Keratinocyte (primary cell): ENCODE data around the gene POLR2C. TPM values are rescaled to one million over a fixed set of nuclear protein-coding genes. Genes with fewer than 3 reads are reported as not detected.

Experiments
- DNase-seq: peaks from one replicate; pipeline ENCODE4 v3.0.0-alpha.2; 2011; ENCODE audit warnings: low read depth, missing footprints, low spot score
- FAIRE-seq: peaks from 2 replicates; lab custom pipeline; 2011; peaks lifted over from hg19 to GRCh38; lab: Jason Lieb, UNC
- H2AFZ ChIP-seq: 2 replicates; pipeline ENCODE4 v1.6.0; 2012; ENCODE audit warnings: low read length, control low read depth, inconsistent platforms; ENCODE audit not compliant: control insufficient read depth
- H3K27ac ChIP-seq: 2 replicates; pipeline ENCODE4 v1.5.1; 2011; ENCODE audit warnings: low read length; ENCODE audit not compliant: control insufficient read depth, insufficient read depth
- H3K27me3 ChIP-seq: 3 replicates; pipeline ENCODE4 v1.6.0; 2011; ENCODE audit warnings: low read length; ENCODE audit not compliant: control insufficient read depth, insufficient read depth; ENCODE audit errors: extremely low read depth
- H3K36me3 ChIP-seq, 2 experiments: 2 replicates in 1 of 2; 3 replicates in 1 of 2; pipeline ENCODE4 v1.5.1; 2011; ENCODE audit warnings: low read length in 2 of 2, mild to moderate bottlenecking in 1 of 2; ENCODE audit not compliant: control insufficient read depth in 2 of 2, insufficient read depth in 2 of 2; ENCODE audit errors: extremely low read depth in 1 of 2
- H3K4me1 ChIP-seq: 3 replicates; pipeline ENCODE4 v1.5.1; 2011; ENCODE audit warnings: low read length; ENCODE audit not compliant: control insufficient read depth, insufficient read depth; ENCODE audit errors: extremely low read depth
- H3K4me2 ChIP-seq: 3 replicates; pipeline ENCODE4 v1.6.0; 2011; ENCODE audit warnings: low read depth, low read length; ENCODE audit not compliant: control insufficient read depth, insufficient read depth; ENCODE audit errors: extremely low read depth
- H3K4me3 ChIP-seq, 3 experiments: fragments of 200-600 bp in 1 of 3; sonication (generic) in 1 of 3; 2 replicates in 2 of 3; 3 replicates in 1 of 3; pipeline ENCODE4 v1.5.1; 2011 to 2016; ENCODE audit warnings: low read length in 3 of 3, mild to moderate bottlenecking in 3 of 3, control low read depth in 2 of 3, inconsistent platforms in 1 of 3, low read depth in 1 of 3, mixed read lengths in 1 of 3, mixed run types in 1 of 3, moderate library complexity in 1 of 3; ENCODE audit not compliant: control insufficient read depth in 2 of 3, insufficient read depth in 2 of 3; ENCODE audit errors: extremely low read depth in 1 of 3
- H3K79me2 ChIP-seq: 2 replicates; pipeline ENCODE4 v1.6.0; 2012; ENCODE audit warnings: low read length; ENCODE audit not compliant: control insufficient read depth, insufficient read depth
- H3K9ac ChIP-seq: 3 replicates; pipeline ENCODE4 v1.6.0; 2011; ENCODE audit warnings: low read length; ENCODE audit not compliant: control insufficient read depth, insufficient read depth; ENCODE audit errors: extremely low read depth
- H3K9me1 ChIP-seq: 3 replicates; pipeline ENCODE4 v1.6.0; 2011; ENCODE audit warnings: low read length; ENCODE audit not compliant: control insufficient read depth, insufficient read depth; ENCODE audit errors: extremely low read depth
- H3K9me3 ChIP-seq: 2 replicates; pipeline ENCODE4 v1.5.1; 2012; ENCODE audit warnings: low read depth, low read length; ENCODE audit not compliant: control insufficient read depth
- H4K20me1 ChIP-seq: 3 replicates; pipeline ENCODE4 v1.6.0; 2011; ENCODE audit warnings: low read length; ENCODE audit not compliant: control insufficient read depth, insufficient read depth; ENCODE audit errors: extremely low read depth
- EZH2 ChIP-seq: IDR thresholded peaks from one replicate; pipeline ENCODE4 v1.6.1; 2012; ENCODE audit warnings: inconsistent platforms, mild to moderate bottlenecking, low read length, moderate library complexity
- dilution Hi-C: fragments of 300-500 bp; cut with MboI; formaldehyde crosslinking; loops from one replicate; pipeline ENCODE4 v1.7.0; 2020; ENCODE audit warnings: low sequenced_read_pairs; ENCODE audit not compliant: extremely low pct_ligation_motif_present
- polyA plus RNA-seq, 5 experiments: library from polyadenylated mRNA; depleted of rRNA in 3 of 5; stranded (reverse) in 3 of 5; stranded (forward) in 1 of 5; unstranded in 1 of 5; fragments of >200 nt; gene quantifications; 1 replicate in 1 of 5; 2 replicates in 3 of 5; 3 replicates in 1 of 5; pipeline versions ENCODE4 v1.2.1 to v1.2.3, GENCODE V29; 2011 to 2012; ENCODE audit warnings: missing spikeins in 2 of 5, low read depth in 1 of 5, low replicate concordance in 1 of 5
- TF ChIP-seq, protein P1 (sequence below), 3 experiments: IDR thresholded peaks in 1 of 3; conservative IDR thresholded peaks in 1 of 3; optimal IDR thresholded peaks in 1 of 3; 2 replicates in 2 of 3; 3 replicates in 1 of 3; pipeline versions ENCODE3 to v1.5.1; 2011; ENCODE audit warnings: low read length in 3 of 3, mild to moderate bottlenecking in 3 of 3, moderate library complexity in 2 of 3, control low read depth in 1 of 3, inconsistent platforms in 1 of 3; ENCODE audit not compliant: insufficient read depth in 2 of 3; ENCODE audit errors: extremely low read depth in 1 of 3

POLR2C gene
- polyA plus RNA-seq, 1 donor (not counting 4 experiments of a cell fraction or from before 2014, with no cell fraction given): 74.6 TPM

DNA sequence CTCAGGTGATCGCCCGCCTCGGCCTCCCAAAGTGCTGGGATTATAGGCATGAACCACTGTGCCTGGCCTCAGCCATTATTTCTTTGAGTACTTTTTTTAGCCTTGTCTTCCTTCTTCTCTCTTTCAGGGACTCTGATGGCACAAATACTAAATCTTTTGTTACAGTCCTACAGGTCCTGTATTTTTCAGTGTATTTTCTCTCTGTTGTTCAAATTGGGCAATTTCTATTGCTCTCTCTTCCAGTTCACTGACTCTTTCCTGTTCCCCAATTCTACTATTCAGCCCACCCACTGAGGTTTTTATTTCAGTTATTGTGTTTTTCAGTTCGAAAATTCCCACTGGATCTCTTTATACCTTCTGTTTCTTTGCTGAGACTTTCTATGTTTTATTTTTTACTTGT lies 31.3 kb downstream of the POLR2C start:
- H3K27ac ChIP-seq: no peak overlapping the region
- H3K4me2 ChIP-seq: no peak overlapping the region
- DNase-seq (no peak), FAIRE-seq (no peak)
- H3K9ac ChIP-seq: no peak overlapping the region
- H3K9me3 ChIP-seq: no peaks in the 10 kb centered on the region
- H3K4me3 ChIP-seq: no peak overlapping the region
- no peaks in the 10 kb centered on the region for H3K4me1 ChIP-seq
- H3K79me2 ChIP-seq: no peaks in the 10 kb centered on the region
- H4K20me1 ChIP-seq: no peaks in the 10 kb centered on the region
- no peak overlapping the region for H2AFZ ChIP-seq
- no peaks in the 10 kb centered on the region for H3K36me3 ChIP-seq
- dilution Hi-C loops: no loop called here
- TF ChIP-seq, protein P1, sequence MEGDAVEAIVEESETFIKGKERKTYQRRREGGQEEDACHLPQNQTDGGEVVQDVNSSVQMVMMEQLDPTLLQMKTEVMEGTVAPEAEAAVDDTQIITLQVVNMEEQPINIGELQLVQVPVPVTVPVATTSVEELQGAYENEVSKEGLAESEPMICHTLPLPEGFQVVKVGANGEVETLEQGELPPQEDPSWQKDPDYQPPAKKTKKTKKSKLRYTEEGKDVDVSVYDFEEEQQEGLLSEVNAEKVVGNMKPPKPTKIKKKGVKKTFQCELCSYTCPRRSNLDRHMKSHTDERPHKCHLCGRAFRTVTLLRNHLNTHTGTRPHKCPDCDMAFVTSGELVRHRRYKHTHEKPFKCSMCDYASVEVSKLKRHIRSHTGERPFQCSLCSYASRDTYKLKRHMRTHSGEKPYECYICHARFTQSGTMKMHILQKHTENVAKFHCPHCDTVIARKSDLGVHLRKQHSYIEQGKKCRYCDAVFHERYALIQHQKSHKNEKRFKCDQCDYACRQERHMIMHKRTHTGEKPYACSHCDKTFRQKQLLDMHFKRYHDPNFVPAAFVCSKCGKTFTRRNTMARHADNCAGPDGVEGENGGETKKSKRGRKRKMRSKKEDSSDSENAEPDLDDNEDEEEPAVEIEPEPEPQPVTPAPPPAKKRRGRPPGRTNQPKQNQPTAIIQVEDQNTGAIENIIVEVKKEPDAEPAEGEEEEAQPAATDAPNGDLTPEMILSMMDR (optimal IDR thresholded peaks at IDR 0.05 in 1 of 3, IDR thresholded peaks at IDR 0.05 in 1 of 3, conservative IDR thresholded peaks at IDR 0.05 in 1 of 3; ENCODE audit: extremely low read depth in 1 of 3, insufficient read depth in 2 of 3, low read length in 3 of 3): no peak
- TF ChIP-seq EZH2: no peak
- H3K9me1 ChIP-seq: no peaks in the 10 kb centered on the region
- H3K27me3 ChIP-seq: no peaks in the 10 kb centered on the region

DNA sequence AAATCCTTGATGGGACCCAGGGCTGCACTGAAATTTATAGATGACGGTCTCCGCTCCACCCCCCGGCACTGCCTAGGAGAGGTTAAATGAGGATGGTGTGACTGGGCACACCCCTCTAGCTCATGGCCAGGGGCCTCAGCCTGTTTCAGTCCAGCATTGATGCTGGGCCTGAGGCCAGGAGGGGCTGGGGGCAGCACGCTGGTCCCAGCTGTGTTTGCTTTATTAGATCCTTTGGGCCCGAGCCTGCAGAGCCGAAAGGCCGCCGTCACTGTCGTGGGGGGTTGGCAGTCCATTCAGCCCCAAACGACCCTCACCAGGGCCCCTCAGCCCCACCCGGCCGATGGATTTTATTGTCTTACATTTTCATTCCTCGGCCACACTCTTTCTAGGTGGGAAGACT lies 34.6 kb downstream of the POLR2C start:
- dilution Hi-C loops: no loop called here
- no peaks in the 10 kb centered on the region for H3K79me2 ChIP-seq
- H3K4me2 ChIP-seq: no peak overlapping the region
- H3K4me1 ChIP-seq: no peaks in the 10 kb centered on the region
- no peak for DNase-seq
- H3K4me3 ChIP-seq: no peak overlapping the region
- no peak overlapping the region for H3K27ac ChIP-seq
- H3K9me3 ChIP-seq: no peaks in the 10 kb centered on the region
- H3K9me1 ChIP-seq: no peaks in the 10 kb centered on the region
- no peak for FAIRE-seq
- no peak overlapping the region for H2AFZ ChIP-seq
- no peak overlapping the region for H3K9ac ChIP-seq
- TF ChIP-seq, protein P1 (optimal IDR thresholded peaks at IDR 0.05 in 1 of 3, IDR thresholded peaks at IDR 0.05 in 1 of 3, conservative IDR thresholded peaks at IDR 0.05 in 1 of 3; ENCODE audit: extremely low read depth in 1 of 3, insufficient read depth in 2 of 3, low read length in 3 of 3): no peak
- no peak for TF ChIP-seq EZH2
- no peaks in the 10 kb centered on the region for H3K27me3 ChIP-seq
- H3K36me3 ChIP-seq: no peaks in the 10 kb centered on the region
- H4K20me1 ChIP-seq: no peaks in the 10 kb centered on the region
